GM19455 (cell line): ENCODE measurements around the gene G6PC2.
"Not testable (repeated sequence)": the region's sequence is repeated elsewhere in the genome, so short reads cannot be mapped to it uniquely, and the experiment has no call there.

Experiments
- ATAC-seq: cut with Tn5 transposase; IDR thresholded peaks from one replicate; pipeline ENCODE4 v1.9.1; 2021; ENCODE audit not compliant: unreplicated experiment

G6PC2 gene

DNA sequence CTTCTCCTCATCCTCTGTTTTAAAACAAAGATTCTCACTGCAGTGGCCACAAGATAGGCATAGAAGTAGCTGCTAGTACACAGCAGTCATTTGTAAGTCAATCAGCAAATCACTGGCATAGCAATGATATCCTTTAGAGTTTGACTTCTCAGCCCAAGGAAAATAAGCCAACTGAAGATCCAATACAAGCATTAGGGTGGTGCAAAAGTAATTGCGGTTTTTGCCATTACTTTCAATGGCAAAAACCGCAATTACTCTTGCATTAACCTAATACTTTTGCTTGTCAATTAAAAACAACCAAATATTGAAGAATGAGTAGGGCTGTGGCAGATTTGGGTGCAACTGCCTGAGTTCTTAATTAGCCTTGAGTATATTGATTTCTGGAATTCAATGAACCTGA is 2.8 kb downstream of the G6PC2 start:
- ATAC-seq = no peak

DNA sequence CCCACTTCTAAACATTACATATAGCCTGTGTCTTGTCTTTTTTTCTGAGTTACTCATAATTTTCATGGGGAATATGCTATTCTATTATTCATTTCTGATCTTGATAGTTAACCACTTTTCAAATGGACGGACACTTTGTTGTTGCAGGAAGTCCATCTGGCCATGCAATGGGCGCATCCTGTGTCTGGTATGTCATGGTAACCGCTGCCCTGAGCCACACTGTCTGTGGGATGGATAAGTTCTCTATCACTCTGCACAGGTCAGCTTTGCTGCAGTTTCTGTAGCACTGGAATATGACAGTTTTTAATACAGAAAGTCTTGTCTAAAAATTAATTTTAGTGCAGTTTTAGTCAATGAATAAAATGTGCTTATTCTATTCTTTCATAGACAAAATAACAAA is 3.3 kb downstream of the G6PC2 start:
- no peak for ATAC-seq

DNA sequence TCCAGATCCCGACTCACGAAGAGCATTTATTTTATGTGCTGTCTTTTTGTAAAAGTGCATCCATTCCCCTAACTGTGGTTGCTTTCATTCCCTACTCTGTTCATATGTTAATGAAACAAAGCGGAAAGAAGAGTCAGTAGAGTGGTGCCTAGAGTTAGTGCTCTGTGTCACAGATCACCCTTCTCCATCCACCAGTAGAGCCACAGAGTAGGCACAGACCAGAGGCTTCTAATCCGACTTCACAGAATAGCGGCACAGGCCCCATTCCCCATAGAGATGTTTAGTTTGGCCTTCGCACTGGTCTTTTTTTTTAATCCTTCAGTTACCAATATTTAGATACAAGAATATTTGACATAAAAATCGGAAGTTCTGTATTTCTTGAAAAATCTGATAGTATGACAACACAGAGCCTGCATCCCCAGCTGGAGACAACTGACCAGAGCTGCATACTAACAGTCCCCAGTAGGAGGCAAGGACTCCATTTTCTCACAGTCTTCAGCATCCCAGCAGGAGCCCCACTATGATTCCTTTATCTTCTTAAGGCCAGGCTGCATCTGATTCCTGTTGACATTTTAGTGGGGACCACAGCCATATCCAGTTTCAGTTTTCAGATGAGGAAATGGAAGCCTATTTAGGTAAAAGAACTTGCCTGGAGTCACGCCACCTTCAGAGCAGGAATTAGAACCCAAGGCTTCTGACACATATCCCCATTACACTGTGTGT is 7.0 kb downstream of the G6PC2 start:
- no peak for ATAC-seq

DNA sequence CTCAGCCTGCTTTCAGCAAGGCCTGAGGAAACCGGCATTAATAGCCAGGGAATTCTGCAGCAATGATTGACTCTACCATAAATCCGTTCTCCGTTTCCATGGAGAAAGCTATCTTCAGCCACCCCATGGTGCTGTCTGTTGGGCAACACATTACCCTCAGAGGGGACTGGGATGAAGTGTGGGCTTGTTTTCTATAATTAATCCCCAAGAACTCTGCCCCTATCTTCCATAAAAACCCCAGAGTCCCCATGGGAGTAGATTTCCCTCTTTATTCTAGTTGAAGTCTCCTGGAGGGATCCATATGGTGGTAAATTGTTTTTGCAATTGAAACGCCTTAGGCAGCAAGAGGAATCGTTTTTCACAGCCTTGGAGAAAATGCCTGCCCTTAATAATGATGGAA is 9.2 kb downstream of the G6PC2 start:
- ATAC-seq = no peak

DNA sequence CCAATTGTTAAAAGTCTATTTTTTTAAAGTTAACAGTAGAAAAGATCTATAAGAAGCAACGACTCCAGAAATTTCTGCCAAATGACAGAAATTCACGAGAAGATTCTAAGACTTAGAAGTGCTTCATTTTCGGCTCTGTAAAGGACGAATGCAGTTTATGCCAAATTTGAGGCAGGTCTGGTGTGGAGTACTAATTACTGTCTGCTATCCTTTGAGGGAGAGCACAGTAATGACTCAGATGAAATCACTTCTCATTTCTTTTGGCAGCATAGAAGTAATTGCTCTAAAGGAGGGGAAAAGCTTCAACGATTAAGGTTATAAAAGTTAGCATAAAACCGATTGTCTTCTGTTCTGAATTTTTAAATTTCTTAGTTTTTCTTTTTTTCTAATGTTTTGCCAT is 11.4 kb downstream of the G6PC2 start:
- no peak for ATAC-seq

DNA sequence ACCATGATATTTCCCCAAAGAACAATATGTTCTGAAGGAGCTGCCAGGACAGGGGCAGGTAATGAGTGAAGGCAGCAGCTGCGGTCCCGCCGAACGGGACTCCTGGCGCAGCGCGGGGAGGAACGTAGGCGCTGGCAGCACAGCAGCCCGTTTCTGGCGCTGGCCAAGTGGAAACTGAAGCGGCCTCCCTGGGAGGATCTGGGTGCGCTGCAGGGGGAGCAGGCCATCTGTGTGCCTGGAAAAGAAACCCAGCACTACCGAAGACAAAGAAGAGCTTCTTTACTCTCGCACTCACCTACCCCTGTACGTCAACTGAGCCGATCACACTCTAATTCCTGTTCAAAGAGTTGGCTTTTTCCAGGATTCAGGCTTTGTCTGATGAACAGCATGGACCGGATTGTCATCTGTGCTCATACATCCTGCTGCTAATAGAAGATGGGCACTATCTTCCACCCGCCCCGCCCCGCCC is 11.8 kb downstream of the G6PC2 start:
- ATAC-seq = no peak

DNA sequence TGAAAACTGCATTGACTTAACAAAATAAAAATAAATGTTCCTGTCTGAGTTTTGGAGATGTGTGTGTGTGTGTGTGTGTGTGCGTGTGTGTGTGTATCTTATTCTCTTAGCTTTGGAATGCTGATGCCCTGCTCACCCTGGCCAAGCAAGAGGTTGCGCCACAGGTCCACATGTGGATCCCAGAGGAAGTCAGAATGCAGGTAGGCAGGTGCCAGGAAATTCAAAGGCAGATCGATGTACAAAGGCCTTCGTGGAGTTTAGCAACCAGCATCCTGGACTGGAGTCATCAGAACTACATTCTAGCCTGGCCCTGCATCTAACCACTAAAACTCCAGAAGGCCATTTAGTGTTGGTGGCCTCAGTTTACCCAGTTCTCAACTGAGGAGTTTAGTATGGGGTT is 12.4 kb downstream of the G6PC2 start:
- ATAC-seq = no peak

DNA sequence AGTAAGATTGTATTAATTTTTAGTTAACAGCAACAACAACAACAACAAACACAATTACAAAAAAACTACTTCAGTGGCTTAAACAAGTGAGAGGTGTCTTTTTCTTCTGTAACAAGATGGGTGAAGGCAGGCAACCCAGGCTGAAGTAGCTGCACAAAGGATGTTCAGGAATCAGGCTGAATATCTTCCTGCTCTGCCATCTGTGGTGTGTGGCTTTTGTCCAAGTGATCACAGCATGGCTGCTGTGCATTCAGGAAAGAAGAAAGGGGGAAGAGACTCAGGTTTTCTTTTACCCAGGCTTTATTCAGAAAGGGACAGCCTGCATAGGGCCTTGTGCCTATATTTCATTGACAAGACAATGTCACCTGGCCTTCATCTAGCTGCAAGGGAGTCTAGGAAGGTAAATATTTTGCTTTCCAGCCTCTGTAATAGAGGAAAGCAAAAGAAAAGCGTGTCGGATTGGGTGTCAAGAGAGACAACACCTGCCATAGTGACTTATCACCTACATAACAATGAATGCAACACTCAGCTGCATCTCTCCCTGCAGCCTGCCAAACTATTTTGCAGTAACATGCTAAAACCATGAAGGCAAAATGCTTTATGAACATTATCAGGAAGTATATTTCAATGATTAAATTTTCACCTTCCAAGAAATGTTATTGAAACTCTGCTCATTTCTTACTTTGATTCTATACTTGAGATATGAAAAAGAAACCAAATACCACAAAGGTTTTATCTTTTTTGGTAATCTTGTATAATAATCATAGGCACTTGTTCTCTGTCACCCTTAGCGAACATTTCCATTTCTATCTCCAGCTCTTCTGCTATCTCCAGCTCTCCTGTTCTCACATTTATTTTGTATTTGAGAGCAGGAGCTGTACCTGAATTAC is 14.6 kb downstream of the G6PC2 start:
- no peak for ATAC-seq

DNA sequence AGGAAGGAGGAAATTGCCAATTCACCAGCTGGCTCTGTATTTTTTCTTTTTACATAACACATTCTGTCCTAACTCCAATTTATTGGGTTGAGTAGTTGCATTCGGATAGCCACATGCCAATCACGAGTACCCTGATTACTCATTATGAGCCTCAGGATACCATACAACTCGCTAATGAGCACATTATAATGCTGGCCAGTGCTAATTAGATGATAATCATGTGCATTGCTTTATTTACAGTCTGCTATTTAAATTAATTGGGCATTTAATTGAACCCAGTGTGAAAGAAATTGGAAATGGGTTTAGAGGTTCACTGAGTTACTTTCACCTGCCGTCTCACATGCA is 15.2 kb downstream of the G6PC2 start:
- ATAC-seq = no peak

DNA sequence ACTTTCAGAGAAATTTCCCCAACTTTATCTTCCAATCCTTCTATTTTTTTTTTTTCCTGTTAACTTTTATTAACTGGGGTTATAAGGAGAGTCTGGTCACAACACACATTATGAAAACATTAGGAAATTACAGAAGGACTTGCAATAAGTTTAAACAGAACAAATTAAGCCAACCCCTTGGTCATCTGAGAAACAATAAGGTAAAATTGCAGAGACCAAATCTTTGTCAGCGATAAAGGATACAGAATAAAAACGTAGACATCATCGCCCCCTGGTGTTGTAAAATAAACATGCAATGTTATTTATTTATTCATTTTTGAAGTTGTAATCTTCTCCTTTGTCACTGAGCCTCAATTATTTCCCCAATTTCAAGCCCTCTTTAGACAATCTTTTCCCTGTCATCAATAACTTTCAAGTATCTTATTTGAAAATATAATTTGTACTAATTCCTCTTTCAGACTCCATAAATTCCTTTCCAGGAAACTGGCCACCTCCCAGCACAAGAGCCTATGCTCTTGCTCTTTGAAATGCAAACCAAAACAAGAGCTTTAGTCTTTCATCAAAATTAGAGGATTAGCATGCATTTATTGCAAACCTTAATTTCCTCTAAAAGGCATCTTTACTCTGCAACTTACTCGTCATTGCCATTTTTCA is 19.5 kb downstream of the G6PC2 start:
- peak; percentile 57 for ATAC-seq

DNA sequence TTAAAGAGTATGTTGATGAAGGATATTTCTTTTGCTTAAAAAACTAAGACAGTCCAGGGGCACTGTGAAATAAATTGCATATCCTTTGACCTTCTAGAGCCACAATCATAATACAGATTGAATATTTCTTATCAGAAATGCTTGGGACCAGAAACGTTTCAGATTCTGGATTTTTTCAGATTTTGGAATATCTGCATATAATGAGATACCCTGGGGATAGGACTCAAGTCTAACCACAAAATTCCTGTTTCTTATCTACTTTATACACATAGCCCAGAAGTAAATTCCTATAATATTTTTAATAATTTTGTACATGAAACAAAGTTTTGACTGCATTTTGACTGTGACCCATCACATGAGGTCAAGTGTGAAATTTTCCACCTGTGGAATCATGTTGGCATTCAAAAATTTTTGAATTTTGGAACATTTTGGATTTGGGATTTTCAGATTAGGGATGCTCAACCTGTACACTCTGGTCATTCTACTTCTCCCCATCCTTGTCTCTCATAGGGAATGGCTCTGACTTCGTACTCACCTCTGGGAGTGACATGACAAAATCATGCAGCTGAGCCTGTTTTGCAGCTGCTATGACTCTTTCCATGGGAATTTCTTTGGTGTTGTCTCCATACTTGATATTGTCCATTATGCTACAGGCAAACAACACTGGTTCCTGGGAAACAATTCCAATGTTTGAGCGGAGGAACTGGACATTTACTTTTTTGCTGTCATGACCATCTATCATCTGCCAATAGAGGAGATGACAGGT is 25.7 kb downstream of the G6PC2 start:
- ATAC-seq = no peak

DNA sequence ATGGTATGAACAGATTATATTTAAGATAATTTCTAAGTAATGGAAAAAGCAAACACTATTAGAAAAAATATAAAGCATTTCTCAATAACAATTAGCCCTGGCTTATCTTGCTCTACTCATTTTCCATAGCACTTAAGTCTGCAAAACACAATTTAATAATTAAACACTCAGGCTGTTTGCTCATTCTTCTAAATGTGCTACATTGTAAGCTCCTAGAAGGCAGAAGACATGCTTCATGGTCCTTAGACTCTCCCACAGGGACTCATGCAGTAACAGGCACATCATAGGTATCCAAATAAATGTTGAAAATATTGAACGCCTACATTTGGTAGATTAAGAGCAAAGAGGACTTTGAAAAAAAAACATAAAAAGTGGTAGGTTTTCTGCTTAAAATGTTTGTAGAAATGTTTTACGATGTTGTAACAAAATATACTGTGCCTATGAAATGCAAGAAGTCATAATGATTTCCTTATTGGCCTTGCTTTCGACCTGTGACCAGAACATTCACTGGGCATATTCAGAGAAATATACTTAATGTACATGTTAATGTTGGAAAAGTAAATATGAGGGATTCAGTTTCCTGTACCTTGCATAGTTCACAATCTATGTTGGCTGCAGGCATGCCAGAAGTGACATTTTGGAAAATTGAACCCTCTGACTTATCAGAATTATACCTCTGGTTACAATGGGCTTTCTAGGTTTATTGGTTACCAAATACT is 27.2 kb downstream of the G6PC2 start:
- no peak for ATAC-seq

DNA sequence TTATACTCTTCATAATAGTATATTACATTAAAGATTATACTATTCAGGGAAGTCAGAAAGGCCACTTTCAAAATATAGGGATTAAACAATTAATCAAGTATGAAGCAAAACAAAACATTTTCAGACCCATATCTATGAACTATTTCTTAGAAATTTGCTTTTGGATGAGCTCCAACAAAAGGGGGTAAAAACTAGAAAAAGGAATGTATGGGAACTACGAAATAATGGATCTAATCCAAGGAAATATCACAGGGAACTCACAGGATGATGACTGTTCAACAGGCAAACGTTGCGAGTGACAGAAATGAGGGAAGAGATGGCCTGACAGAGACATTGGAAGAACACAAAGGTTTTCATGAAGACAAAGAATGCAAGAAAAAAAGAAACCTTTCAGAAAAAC is 27.9 kb downstream of the G6PC2 start:
- no peak for ATAC-seq

DNA sequence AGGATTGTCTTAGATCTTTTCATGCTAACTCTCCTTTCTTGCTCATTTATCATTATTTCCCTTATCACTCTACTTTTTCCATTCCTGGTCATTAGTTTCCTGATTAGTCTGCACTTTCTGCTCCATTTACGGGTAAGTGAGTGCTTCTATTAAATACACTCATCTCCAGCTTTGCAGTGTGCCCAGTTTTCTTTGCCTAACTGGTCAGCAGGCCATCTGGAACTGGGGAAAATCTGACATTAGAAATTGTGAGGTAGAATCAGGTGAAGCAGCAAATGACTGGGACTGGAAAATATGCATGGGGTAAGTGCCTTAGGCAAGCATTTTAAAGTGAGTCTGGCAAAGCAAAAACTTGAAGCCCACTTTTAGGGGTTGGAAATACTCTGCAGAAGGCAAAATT is 29.2 kb downstream of the G6PC2 start:
- ATAC-seq = no peak

DNA sequence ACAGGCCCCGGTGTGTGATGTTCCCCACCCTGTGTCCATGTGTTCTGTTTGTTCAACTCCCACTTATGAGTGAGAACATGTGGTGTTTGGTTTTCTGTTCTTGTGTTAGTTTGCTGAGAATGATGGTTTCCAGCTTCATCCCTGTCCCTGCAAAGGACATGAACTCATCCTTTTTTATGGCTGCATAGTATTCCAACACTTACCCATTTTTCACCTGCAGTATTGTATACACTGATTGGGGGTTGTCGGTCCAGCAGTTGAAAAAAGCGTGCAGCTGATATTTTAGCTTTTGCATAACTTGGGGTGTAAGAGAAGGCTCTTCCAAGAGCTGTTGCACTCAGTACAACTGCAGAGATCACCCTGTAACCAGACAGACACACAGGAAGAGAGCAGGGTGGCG is 31.1 kb downstream of the G6PC2 start:
- not testable (repeated sequence) for ATAC-seq

DNA sequence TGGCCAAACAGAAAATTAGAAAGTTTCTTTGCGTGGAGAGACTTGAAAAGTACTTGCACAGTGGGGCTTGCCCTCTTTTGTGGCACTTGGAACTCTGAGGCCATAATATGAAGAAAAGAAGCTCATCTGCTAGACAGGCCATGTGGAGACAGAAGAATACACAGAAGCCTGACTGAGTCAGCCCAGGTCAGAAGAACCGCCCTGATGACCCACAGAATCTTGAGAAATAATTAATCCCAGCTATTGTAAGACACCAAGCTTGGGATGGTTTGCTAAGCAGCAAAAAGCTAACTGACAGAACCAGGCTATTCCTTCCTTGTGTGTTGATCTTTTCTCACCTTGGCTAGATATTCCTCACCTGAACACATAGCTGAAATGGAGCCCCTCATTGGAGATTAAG is 33.7 kb downstream of the G6PC2 start:
- no peak for ATAC-seq

DNA sequence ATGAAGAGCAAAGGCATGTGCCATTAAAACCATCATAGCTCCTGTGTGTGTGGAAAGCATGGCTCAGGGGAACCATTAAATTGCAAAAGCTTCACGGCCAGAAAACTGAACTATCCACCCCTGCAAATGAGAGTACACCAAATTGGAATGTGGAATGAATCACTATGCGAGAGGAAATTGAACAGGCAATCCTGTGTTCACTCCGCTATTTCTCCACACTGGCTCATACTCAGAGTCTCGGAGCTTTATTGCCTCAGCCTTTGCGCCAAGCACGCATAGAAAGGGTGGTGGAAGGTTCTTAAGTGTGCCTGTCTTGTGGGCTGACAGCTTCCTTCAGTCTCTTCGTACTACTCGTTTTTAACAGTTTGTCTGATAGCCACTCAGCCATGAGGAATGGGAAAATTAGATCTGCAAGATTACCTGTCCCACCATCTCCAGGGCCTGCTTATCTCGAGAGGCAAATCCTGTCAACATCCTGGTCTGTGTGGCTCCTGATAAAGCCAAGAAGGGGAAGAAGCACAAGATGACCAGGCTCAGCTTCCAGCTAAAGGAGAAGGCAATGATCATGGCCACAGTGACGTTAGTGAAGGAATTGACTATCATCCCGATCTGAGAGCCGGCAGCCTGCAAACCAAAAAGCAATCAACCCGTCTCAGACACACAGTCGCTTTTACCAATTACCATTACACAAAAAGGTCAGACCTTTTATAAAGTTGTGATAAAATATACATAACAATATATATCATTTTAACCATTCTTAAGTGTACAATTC is 34.9 kb downstream of the G6PC2 start:
- no peak for ATAC-seq

DNA sequence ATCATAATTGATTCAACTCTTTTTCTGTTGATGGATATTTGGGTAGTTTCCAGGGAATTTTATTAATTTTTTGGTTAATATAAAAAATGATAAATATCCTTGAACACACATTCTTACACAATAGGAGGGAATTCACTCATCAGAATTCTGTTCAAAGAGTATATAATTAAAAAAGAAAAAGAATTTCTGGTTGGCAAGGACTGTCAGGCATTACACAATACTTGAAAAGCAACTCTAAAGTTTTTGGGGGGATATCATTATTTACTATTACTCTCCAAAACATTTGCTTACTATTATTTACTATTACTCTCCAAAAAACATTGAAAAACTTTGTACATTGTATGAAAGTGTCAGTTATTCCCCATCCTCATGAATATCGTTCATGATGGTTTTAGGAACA is 38.0 kb downstream of the G6PC2 start:
- no peak for ATAC-seq

DNA sequence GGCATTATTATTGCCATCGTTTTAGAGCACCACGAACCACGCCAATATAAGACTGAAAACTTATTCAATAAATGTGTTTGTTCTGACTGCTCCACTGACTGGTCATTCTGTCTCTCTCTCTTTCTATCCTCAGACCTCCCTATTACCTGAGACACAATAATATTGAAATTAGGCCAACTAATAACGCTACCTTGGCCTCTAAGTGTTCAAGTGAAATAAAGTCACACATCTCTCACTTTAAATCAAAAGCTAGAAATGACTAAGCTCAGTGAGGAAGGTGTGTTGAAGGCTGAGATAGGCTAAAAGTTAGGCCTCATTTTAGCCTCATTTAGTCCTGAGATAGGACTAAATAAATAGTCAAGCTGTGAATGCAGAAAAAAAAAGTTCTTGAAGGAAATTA is 38.8 kb downstream of the G6PC2 start:
- peak; percentile 77 for ATAC-seq

DNA sequence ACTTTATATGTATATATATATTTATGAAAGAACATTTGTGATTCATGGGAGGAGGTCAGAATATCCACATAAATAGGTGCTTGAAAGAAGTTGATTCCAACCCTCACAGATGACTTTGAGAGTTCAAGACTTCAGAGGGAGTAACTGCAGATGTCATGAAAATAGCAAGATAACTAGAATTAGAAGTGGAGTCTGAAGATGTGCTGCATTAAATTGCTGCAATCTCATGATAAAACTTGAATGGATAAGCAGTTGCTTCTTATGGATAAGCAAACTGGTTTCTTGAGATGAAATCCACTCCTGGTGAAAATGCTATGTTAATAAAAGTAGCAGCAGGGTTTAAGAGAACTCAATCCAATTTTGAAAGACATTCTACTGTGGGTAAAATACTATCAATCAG is 40.2 kb downstream of the G6PC2 start:
- no peak for ATAC-seq
